HL-60 (cell line): ENCODE measurements around the gene SLC22A8.

Experiments
- CTCF ChIP-seq: IDR thresholded peaks from one replicate; pipeline ENCODE4 v1.5.1; 2011; ENCODE audit warnings: low read length, control low read depth, inconsistent platforms; ENCODE audit not compliant: insufficient read depth
- GABPA ChIP-seq: IDR thresholded peaks from 2 replicates; pipeline ENCODE4 v1.6.1; 2012; ENCODE audit warnings: low read depth
- POLR2AphosphoS5 ChIP-seq: IDR thresholded peaks from 2 replicates; pipeline ENCODE4 v1.6.1; 2012; ENCODE audit warnings: low read depth

- TF ChIP-seq CTCF (no peak), GABPA (no peak), POLR2AphosphoS5 (no peak)
Observed at GRCh38 chr11:62981743-62982142, 33.9 kb downstream of the SLC22A8 start.
